HG03135 (cell line): Measurements from ENCODE around the gene TSSK2.
A peak's percentile ranks its signal among the peaks of the same experiment; 100 is the strongest.

Experiments used
- ATAC-seq: cut with Tn5 transposase; IDR thresholded peaks from one replicate; pipeline ENCODE4 v1.9.1; 2021; ENCODE audit warnings: mild to moderate bottlenecking, moderate library complexity; ENCODE audit not compliant: unreplicated experiment

Gene TSSK2

GRCh38 chr22:19105867-19106802 lies 25.0 kb upstream of the TSSK2 start:
- ATAC-seq, result no peak

- ATAC-seq, result no peak
Measured at GRCh38 chr22:19106886-19107729, 24.0 kb upstream of the TSSK2 start.

GRCh38 chr22:19107730-19108074 lies 23.4 kb upstream of the TSSK2 start:
- no peak for ATAC-seq

- ATAC-seq, result no peak
Measured at GRCh38 chr22:19108807-19109197, 22.3 kb upstream of the TSSK2 start.

GRCh38 chr22:19109198-19110063 lies 21.7 kb upstream of the TSSK2 start:
- ATAC-seq, result peak; percentile 84

- no peak for ATAC-seq
Measured at GRCh38 chr22:19110064-19110458, 21.0 kb upstream of the TSSK2 start.

- ATAC-seq, result no peak
Measured at GRCh38 chr22:19110646-19111045, 20.5 kb upstream of the TSSK2 start.

- ATAC-seq, result no peak
Measured at GRCh38 chr22:19111140-19111539, 20.0 kb upstream of the TSSK2 start.

- ATAC-seq, result no peak
Measured at GRCh38 chr22:19111584-19111983, 19.5 kb upstream of the TSSK2 start.

- ATAC-seq, result no peak
Measured at GRCh38 chr22:19113429-19113828, 17.7 kb upstream of the TSSK2 start.

GRCh38 chr22:19114984-19115552 lies 16.0 kb upstream of the TSSK2 start:
- ATAC-seq, result no peak

GRCh38 chr22:19115628-19116027 lies 15.5 kb upstream of the TSSK2 start:
- no peak for ATAC-seq

GRCh38 chr22:19117111-19117512 lies 14.0 kb upstream of the TSSK2 start:
- no peak for ATAC-seq

GRCh38 chr22:19118329-19118880 lies 12.7 kb upstream of the TSSK2 start:
- peak; percentile 31 for ATAC-seq

GRCh38 chr22:19119949-19120348 lies 11.2 kb upstream of the TSSK2 start:
- ATAC-seq, result no peak

- no peak for ATAC-seq
Measured at GRCh38 chr22:19120829-19121630, 10.1 kb upstream of the TSSK2 start.

GRCh38 chr22:19121631-19122142 lies 9.4 kb upstream of the TSSK2 start:
- peak; percentile 26 for ATAC-seq

GRCh38 chr22:19122143-19122751 lies 8.9 kb upstream of the TSSK2 start, which contains the start of gene DGCR2:
Gene DGCR2 (minus strand): TSS chr22:19122412. CDS start chr22:19122206, 206 bp downstream.
- peak; percentile 74 for ATAC-seq
